MCF 10A (cell line): ENCODE results near the gene ADAMTS6. TPM values are rescaled to one million over a fixed set of nuclear protein-coding genes. Genes with fewer than 3 reads are reported as not detected.

Experiments
- BruUV-seq: library from RNA; stranded (reverse); fragments of 400-500 nt; replicated peaks from 2 replicates; lab custom pipeline; 2021; lab: Mats Ljungman, UMichigan
- CTCF ChIA-PET: fragments of 300-600 bp; sonication (Branson Sonifier 250); formaldehyde crosslinking; extraction: SDS; loops from one replicate; lab custom pipeline; 2021; ENCODE audit warnings: antibody characterized with exemption, inconsistent platforms; lab: Yijun Ruan, JAX
- POLR2A ChIA-PET: fragments of 300-600, 350-650 bp; sonication (Branson Sonifier 250); formaldehyde crosslinking; extraction: SDS; loops from one replicate; lab custom pipeline; 2020; ENCODE audit warnings: antibody characterized with exemption, inconsistent platforms; lab: Yijun Ruan, JAX
- DNase-seq: peaks from one replicate; pipeline ENCODE4 v3.0.0-alpha.2; 2018; ENCODE audit not compliant: unreplicated experiment
- H3K27ac Mint-ChIP-seq: one replicate; pipeline ENCODE4 v1.8.0; 2022; ENCODE audit warnings: mild to moderate bottlenecking, low read depth, mixed read lengths; ENCODE audit not compliant: unreplicated experiment
- H3K27me3 Mint-ChIP-seq: one replicate; pipeline ENCODE4 v1.8.0; 2022; ENCODE audit warnings: mixed read lengths; ENCODE audit not compliant: insufficient read depth, unreplicated experiment
- H3K36me3 Mint-ChIP-seq: one replicate; pipeline ENCODE4 v1.8.0; 2022; ENCODE audit warnings: mild to moderate bottlenecking, moderate library complexity, mixed read lengths; ENCODE audit not compliant: insufficient read depth, unreplicated experiment
- H3K4me1 Mint-ChIP-seq: one replicate; pipeline ENCODE4 v1.8.0; 2022; ENCODE audit warnings: mixed read lengths; ENCODE audit not compliant: insufficient read depth, unreplicated experiment
- H3K4me3 Mint-ChIP-seq: one replicate; pipeline ENCODE4 v1.8.0; 2022; ENCODE audit warnings: mild to moderate bottlenecking, moderate library complexity, mixed read lengths; ENCODE audit not compliant: unreplicated experiment
- H3K9me3 Mint-ChIP-seq: one replicate; pipeline ENCODE4 v1.8.0; 2022; ENCODE audit warnings: mixed read lengths; ENCODE audit not compliant: unreplicated experiment
- CTCF ChIP-seq: fragments of 200-600 bp; IDR thresholded peaks from one replicate; pipeline ENCODE4 v1.8.0; 2022; ENCODE audit warnings: antibody characterized with exemption, mild to moderate bottlenecking; ENCODE audit not compliant: unreplicated experiment
- intact Hi-C: fragments of 100-400 bp; cut with micrococcal nuclease; formaldehyde crosslinking; loops from 2 replicates; pipeline ENCODE4 v1.14.1; 2022
- total RNA-seq: library from RNA; stranded (reverse); gene quantifications from 2 replicates; pipeline ENCODE4 v1.2.3, GENCODE V29; 2022

The ADAMTS6 gene
- total RNA-seq, 1 experiment from 2014 or later: 17.8 TPM

- peak; percentile 31 for DNase-seq
- CTCF ChIA-PET: interaction anchor here (0.6 to 10.1 kb wide), 28 partner anchors 11 to 846 kb away, joined by 3 to 143 read pairs (median 4); partner anchors contain the start of genes CENPK and PPWD1
- no peaks in the 10 kb centered on the region for H3K9me3 Mint-ChIP-seq
- no peak overlapping the region for H3K4me3 Mint-ChIP-seq
- peaks cover 6% of the 10 kb centered on the region for H3K4me1 Mint-ChIP-seq
- BruUV-seq: TSS peak; percentile 93
- POLR2A ChIA-PET: interaction anchor here (0.6 to 4.0 kb wide), 17 partner anchors 13 to 1272 kb away, joined by 3 to 26 read pairs (median 3); partner anchors contain the start of genes CENPK, PPWD1 and SREK1IP1
- no peak for TF ChIP-seq CTCF
- peaks cover 6% of the 10 kb centered on the region for H3K36me3 Mint-ChIP-seq
- peak overlapping the region; percentile 92 for H3K27ac Mint-ChIP-seq
- intact Hi-C loops: loop anchor here (5.0 kb wide), 2 partner anchors 275 to 405 kb away; no protein-coding TSS in a partner anchor
- H3K27me3 Mint-ChIP-seq: no peaks in the 10 kb centered on the region
Observed at GRCh38 chr5:65482296-65482735, 596 bp upstream of the ADAMTS6 start.

GRCh38 chr5:65481171-65481581 lies 544 bp downstream of the ADAMTS6 start:
- Mint-ChIP-seq H3K9me3 (no peaks in the 10 kb centered on the region), H3K4me1 (peaks cover 8% of the 10 kb centered on the region), H3K4me3 (no peak overlapping the region), H3K27ac (peak overlapping the region; percentile 92), H3K36me3 (peaks cover 6% of the 10 kb centered on the region), H3K27me3 (no peaks in the 10 kb centered on the region)
- DNase-seq: peak; percentile 6
- intact Hi-C loops: loop anchor here (5.0 kb wide), 2 partner anchors 274 to 404 kb away; no protein-coding TSS in a partner anchor
- no peak for TF ChIP-seq CTCF
- ChIA-PET CTCF (interaction anchor here (0.6 to 10.1 kb wide), 7 partner anchors 45 to 697 kb away, joined by 3 to 143 read pairs (median 3); no protein-coding TSS in a partner anchor), POLR2A (interaction anchor here (0.6 to 4.0 kb wide), 13 partner anchors 10 to 1271 kb away, joined by 3 to 26 read pairs (median 3); partner anchors contain the start of genes CENPK, CWC27, PPWD1 and SREK1IP1)
- TSS peak; percentile 37 for BruUV-seq

GRCh38 chr5:65480306-65480865 lies 1.3 kb downstream of the ADAMTS6 start:
- TSS peak; percentile 38 for BruUV-seq
- H3K36me3 Mint-ChIP-seq: peaks cover 6% of the 10 kb centered on the region
- intact Hi-C loops: loop anchor here (5.0 kb wide), 2 partner anchors 273 to 403 kb away; no protein-coding TSS in a partner anchor
- CTCF ChIA-PET: interaction anchor here (0.6 to 10.1 kb wide), 6 partner anchors 45 to 697 kb away, joined by 3 to 143 read pairs (median 4); no protein-coding TSS in a partner anchor
- H3K9me3 Mint-ChIP-seq: no peaks in the 10 kb centered on the region
- H3K27me3 Mint-ChIP-seq: no peaks in the 10 kb centered on the region
- peak; percentile 74 for DNase-seq
- no peak overlapping the region for H3K27ac Mint-ChIP-seq
- H3K4me1 Mint-ChIP-seq: peaks cover 10% of the 10 kb centered on the region
- H3K4me3 Mint-ChIP-seq: no peak overlapping the region
- TF ChIP-seq CTCF: no peak
- POLR2A ChIA-PET: interaction anchor here (0.6 to 4.0 kb wide), 10 partner anchors 9 to 712 kb away, joined by 3 to 26 read pairs (median 5); partner anchors contain the start of genes CENPK, CWC27, PPWD1 and SREK1IP1

- CTCF ChIA-PET: interaction anchor here (0.8 to 10.1 kb wide), 4 partner anchors 9 to 668 kb away, joined by 4 to 143 read pairs (median 24); no protein-coding TSS in a partner anchor
- H3K4me1 Mint-ChIP-seq: peaks cover 14% of the 10 kb centered on the region
- no peaks in the 10 kb centered on the region for H3K27me3 Mint-ChIP-seq
- POLR2A ChIA-PET: interaction anchor here (0.7 to 1.4 kb wide), 4 partner anchors 12 to 83 kb away, joined by 3 to 6 read pairs (median 3); partner anchors contain the start of genes CENPK and PPWD1
- no peak for TF ChIP-seq CTCF
- no peaks in the 10 kb centered on the region for H3K9me3 Mint-ChIP-seq
- H3K27ac Mint-ChIP-seq: no peak overlapping the region
- DNase-seq: no peak
- H3K4me3 Mint-ChIP-seq: no peak overlapping the region
- H3K36me3 Mint-ChIP-seq: peaks cover 6% of the 10 kb centered on the region
- intact Hi-C loops: no loop called here
- BruUV-seq: no TSS peak
Observed at GRCh38 chr5:65479527-65479926, 2.2 kb downstream of the ADAMTS6 start.
